Measurements from ENCODE around the gene THSD8.
A peak's percentile ranks its signal among the peaks of the same experiment; 100 is the strongest.

The THSD8 gene

GRCh38 chr19:12784394-12784870 lies 17.4 kb upstream of the THSD8 start:
- Histone ChIP-seq H3K27ac (ENCODE audit: extremely low read depth, low read depth, low read length) (no peak overlapping the region), H3K4me1 (ENCODE audit: control insufficient read depth, insufficient read depth, low read length) (peaks cover 11% of the 10 kb centered on the region)
- POLR2A ChIA-PET = interaction anchor here (2.7 kb wide), 1 partner anchor 8 kb away, joined by 33 read pairs; the partner anchor contains the start of gene JUNB

GRCh38 chr19:12784871-12785430 lies 16.9 kb upstream of the THSD8 start:
- H3K4me1 ChIP-seq (ENCODE audit: control insufficient read depth, insufficient read depth, low read length) = peaks cover 12% of the 10 kb centered on the region
- POLR2A ChIA-PET = no interaction called here
- no peak overlapping the region for H3K27ac ChIP-seq (ENCODE audit: extremely low read depth, low read depth, low read length)
- H3K36me3 ChIP-seq (ENCODE audit: control insufficient read depth in 2 of 2, insufficient read depth in 1 of 2, low read length in 2 of 2) = no peaks in the 10 kb centered on the region
- no peak overlapping the region for H3K4me3 ChIP-seq (ENCODE audit: low read depth, low read length)
- CTCF ChIA-PET = no interaction called here
- H3K9me3 ChIP-seq (ENCODE audit: control insufficient read depth, insufficient read depth, low read depth, low read length) = no peaks in the 10 kb centered on the region
- TF ChIP-seq YY1 (tag by site-specific recombination; IDR thresholded peaks at IDR 0.05) (no peak), SP7 (tag by site-specific recombination; IDR thresholded peaks at IDR 0.05) (0 out of 2 replicates have a peak, but pooled peaks have one; percentile 20), ZNF645 (tag by site-specific recombination; IDR thresholded peaks at IDR 0.05) (0 out of 2 replicates have a peak, but pooled peaks have one; percentile 14), KLF16 (tag by site-specific recombination; IDR thresholded peaks at IDR 0.05) (0 out of 2 replicates have a peak, but pooled peaks have one; percentile 33), ZBTB20 (tag by site-specific recombination; IDR thresholded peaks at IDR 0.05) (peak; percentile 17; the same call in 1 of the 2 replicates), ZBTB48 (tag by site-specific recombination; IDR thresholded peaks at IDR 0.05) (no peak; the same call in 1 of the 2 replicates), SCRT2 (tag by site-specific recombination; IDR thresholded peaks at IDR 0.05) (peak; percentile 59), ZNF473 (tag by site-specific recombination; IDR thresholded peaks at IDR 0.05) (0 out of 2 replicates have a peak, but pooled peaks have one; percentile 59), ELK4 (IDR thresholded peaks at IDR 0.05; ENCODE audit: borderline replicate concordance, low read depth, low read length) (no peak), ZNF239 (tag by site-specific recombination; IDR thresholded peaks at IDR 0.05) (no peak), ZNF311 (tag by site-specific recombination; IDR thresholded peaks at IDR 0.05; ENCODE audit: borderline replicate concordance) (0 out of 2 replicates have a peak, but pooled peaks have one; percentile 40), ZNF2 (tag by site-specific recombination; IDR thresholded peaks at IDR 0.05) (0 out of 2 replicates have a peak, but pooled peaks have one; percentile 39), ZBTB10 (tag by site-specific recombination; IDR thresholded peaks at IDR 0.05) (0 out of 2 replicates have a peak, but pooled peaks have one; percentile 9), ZNF529 (tag by site-specific recombination; IDR thresholded peaks at IDR 0.05; ENCODE audit: insufficient replicate concordance) (no peak), ZFHX2 (tag by site-specific recombination; conservative IDR thresholded peaks at IDR 0.05) (peak; percentile 51; the same call in 1 of the 2 replicates), ZNF600 (tag by site-specific recombination; IDR thresholded peaks at IDR 0.05) (0 out of 2 replicates have a peak, but pooled peaks have one; percentile 25)
- TF ChIP-seq, protein P1, sequence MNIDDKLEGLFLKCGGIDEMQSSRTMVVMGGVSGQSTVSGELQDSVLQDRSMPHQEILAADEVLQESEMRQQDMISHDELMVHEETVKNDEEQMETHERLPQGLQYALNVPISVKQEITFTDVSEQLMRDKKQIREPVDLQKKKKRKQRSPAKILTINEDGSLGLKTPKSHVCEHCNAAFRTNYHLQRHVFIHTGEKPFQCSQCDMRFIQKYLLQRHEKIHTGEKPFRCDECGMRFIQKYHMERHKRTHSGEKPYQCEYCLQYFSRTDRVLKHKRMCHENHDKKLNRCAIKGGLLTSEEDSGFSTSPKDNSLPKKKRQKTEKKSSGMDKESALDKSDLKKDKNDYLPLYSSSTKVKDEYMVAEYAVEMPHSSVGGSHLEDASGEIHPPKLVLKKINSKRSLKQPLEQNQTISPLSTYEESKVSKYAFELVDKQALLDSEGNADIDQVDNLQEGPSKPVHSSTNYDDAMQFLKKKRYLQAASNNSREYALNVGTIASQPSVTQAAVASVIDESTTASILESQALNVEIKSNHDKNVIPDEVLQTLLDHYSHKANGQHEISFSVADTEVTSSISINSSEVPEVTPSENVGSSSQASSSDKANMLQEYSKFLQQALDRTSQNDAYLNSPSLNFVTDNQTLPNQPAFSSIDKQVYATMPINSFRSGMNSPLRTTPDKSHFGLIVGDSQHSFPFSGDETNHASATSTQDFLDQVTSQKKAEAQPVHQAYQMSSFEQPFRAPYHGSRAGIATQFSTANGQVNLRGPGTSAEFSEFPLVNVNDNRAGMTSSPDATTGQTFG (tag by site-specific recombination; IDR thresholded peaks at IDR 0.05; ENCODE audit: borderline replicate concordance) = 0 out of 2 replicates have a peak, but pooled peaks have one; percentile 68
- TF ChIP-seq, protein P2, sequence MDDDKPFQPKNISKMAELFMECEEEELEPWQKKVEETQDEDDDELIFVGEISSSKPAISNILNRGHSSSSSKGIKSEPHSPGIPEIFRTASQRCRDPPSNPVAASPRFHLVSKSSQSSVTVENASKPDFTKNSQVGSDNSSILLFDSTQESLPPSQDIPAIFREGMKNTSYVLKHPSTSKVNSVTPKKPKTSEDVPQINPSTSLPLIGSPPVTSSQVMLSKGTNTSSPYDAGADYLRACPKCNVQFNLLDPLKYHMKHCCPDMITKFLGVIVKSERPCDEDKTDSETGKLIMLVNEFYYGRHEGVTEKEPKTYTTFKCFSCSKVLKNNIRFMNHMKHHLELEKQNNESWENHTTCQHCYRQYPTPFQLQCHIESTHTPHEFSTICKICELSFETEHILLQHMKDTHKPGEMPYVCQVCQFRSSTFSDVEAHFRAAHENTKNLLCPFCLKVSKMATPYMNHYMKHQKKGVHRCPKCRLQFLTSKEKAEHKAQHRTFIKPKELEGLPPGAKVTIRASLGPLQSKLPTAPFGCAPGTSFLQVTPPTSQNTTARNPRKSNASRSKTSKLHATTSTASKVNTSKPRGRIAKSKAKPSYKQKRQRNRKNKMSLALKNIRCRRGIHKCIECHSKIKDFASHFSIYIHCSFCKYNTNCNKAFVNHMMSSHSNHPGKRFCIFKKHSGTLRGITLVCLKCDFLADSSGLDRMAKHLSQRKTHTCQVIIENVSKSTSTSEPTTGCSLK (tag by site-specific recombination; IDR thresholded peaks at IDR 0.05) = no peak
- TF ChIP-seq, protein P3, sequence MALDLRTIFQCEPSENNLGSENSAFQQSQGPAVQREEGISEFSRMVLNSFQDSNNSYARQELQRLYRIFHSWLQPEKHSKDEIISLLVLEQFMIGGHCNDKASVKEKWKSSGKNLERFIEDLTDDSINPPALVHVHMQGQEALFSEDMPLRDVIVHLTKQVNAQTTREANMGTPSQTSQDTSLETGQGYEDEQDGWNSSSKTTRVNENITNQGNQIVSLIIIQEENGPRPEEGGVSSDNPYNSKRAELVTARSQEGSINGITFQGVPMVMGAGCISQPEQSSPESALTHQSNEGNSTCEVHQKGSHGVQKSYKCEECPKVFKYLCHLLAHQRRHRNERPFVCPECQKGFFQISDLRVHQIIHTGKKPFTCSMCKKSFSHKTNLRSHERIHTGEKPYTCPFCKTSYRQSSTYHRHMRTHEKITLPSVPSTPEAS (tag by site-specific recombination; IDR thresholded peaks at IDR 0.05) = peak; percentile 76

More at GRCh38 chr19:12784394-12784870, 17.4 kb upstream of the THSD8 start:
- TF ChIP-seq, protein P4, sequence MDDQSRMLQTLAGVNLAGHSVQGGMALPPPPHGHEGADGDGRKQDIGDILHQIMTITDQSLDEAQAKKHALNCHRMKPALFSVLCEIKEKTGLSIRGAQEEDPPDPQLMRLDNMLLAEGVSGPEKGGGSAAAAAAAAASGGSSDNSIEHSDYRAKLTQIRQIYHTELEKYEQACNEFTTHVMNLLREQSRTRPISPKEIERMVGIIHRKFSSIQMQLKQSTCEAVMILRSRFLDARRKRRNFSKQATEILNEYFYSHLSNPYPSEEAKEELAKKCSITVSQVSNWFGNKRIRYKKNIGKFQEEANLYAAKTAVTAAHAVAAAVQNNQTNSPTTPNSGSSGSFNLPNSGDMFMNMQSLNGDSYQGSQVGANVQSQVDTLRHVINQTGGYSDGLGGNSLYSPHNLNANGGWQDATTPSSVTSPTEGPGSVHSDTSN (CRISPR knock-in tag; IDR thresholded peaks at IDR 0.05) = no peak
- peak; percentile 83; the same call in 1 of the 2 replicates for TF ChIP-seq ZBTB48 (tag by site-specific recombination; IDR thresholded peaks at IDR 0.05)
- Histone ChIP-seq H3K36me3 (ENCODE audit: control insufficient read depth in 2 of 2, insufficient read depth in 1 of 2, low read length in 2 of 2) (no peaks in the 10 kb centered on the region), H3K4me3 (ENCODE audit: low read depth, low read length) (no peak overlapping the region), H3K9me3 (ENCODE audit: control insufficient read depth, insufficient read depth, low read depth, low read length) (no peaks in the 10 kb centered on the region)
- CTCF ChIA-PET = no interaction called here
